Measurements from ENCODE around the gene PIR. TPM values are rescaled to one million over a fixed set of nuclear protein-coding genes. Genes with fewer than 3 reads are reported as not detected.
A peak's percentile ranks its signal among the peaks of the same experiment; 100 is the strongest.

Gene PIR
- total and polyA plus RNA-seq, 9 of the 15 experiments (the other 6 are each of a cell fraction or from before 2014, with no cell fraction given), result 7.5 to 29.8 (median 11.5) TPM

DNA sequence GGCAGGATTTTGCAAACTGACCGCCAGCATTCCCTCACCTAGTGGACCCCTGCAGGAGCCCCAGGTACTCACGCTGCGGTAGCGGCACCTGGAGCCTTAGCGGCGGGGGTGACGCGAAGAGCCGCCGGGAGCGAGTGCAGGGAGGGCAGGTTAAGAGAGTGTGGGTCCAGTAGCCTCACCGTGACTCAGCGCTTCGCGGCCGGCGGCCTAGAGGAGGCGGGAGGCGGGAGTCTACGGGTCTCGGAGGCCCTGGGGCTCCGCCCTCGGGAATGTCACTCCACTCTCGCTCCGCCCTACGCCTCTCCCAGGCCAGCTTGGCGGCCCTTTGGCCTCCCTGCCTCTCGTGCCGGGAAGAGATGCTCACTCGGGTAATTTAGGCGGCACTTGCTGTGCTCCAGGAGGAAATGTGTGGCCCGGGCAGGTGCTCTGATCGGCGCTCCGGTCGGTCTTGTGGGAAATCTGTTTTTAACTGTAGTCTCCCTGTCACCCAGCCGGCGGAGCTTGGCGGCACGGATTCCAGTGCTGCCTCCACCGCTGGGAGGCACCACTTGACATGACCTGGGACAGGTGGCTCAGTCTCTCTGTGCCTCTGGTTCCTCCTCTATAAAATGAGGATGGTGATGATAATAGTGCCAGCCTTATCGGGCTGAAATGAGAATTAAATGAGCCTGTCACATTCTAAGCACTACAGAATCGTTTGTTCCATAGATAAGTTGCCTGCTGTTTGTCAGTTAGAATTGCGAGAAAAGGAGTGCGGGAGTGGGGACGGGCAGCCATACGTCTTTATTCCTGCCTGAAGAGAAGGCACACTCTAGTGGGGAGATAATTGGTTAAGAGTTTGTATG, at the start of gene PIR (continued):
- TF ChIP-seq, protein P1, sequence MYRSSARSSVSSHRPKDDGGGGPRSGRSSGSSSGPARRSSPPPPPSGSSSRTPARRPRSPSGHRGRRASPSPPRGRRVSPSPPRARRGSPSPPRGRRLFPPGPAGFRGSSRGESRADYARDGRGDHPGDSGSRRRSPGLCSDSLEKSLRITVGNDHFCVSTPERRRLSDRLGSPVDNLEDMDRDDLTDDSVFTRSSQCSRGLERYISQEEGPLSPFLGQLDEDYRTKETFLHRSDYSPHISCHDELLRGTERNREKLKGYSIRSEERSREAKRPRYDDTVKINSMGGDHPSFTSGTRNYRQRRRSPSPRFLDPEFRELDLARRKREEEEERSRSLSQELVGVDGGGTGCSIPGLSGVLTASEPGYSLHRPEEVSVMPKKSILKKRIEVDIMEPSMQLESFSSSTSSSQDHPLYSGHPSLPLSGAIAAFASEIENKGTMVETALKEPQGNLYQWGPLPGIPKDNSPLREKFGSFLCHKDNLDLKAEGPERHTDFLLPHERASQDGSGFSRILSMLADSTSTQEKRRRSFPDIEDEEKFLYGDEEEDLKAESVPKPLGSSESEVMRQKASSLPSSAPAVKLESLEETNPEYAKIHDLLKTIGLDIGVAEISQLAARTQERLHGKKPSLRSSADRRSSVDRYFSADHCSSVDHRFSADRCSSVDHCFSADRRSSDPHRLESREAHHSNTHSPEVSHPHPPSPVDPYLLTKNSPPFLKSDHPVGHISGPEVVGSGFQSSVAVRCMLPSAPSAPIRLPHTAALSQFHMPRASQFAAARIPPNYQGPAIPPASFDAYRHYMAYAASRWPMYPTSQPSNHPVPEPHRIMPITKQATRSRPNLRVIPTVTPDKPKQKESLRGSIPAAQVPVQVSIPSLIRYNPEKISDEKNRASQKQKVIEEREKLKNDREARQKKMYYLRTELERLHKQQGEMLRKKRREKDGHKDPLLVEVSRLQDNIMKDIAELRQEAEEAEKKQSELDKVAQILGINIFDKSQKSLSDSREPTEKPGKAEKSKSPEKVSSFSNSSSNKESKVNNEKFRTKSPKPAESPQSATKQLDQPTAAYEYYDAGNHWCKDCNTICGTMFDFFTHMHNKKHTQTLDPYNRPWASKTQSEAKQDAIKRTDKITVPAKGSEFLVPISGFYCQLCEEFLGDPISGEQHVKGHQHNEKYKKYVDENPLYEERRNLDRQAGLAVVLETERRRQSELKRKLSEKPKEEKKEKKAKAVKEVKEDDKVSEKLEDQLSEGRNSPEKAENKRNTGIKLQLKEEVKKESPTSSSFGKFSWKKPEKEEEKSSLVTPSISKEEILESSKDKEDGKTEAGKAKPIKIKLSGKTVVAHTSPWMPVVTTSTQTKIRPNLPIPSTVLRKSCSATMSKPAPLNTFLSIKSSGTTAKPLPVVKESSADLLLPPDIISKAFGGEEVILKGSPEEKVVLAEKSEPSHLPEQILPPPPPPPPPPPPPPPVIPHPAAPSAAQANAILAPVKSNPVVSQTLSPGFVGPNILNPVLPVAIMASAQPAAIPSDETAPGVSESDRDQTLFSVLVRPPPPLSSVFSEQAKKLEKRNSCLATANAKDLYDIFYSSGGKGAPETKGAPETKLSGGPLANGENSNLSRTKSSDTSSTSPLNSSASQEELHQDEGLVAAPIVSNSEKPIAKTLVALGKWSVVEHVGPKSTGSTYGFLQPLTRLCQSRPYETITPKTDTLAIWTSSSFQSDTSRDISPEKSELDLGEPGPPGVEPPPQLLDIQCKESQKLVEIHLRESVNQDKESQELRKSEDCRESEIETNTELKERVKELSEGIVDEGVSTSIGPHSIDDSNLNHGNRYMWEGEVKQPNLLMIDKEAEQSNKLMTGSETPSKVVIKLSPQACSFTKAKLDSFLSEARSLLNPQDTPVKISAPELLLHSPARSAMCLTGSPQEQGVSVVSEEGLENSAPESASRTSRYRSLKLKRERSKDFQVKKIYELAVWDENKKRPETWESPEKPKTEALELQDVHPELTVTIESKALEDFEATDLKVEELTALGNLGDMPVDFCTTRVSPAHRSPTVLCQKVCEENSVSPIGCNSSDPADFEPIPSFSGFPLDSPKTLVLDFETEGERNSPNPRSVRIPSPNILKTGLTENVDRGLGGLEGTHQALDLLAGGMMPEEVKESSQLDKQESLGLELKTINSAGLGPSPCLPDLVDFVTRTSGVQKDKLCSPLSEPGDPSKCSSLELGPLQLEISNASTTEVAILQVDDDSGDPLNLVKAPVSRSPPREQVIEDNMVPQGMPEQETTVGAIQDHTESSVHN (IDR thresholded peaks at IDR 0.05; ENCODE audit: borderline replicate concordance in 1 of 2, low read depth in 1 of 2), result no peak
- TF ChIP-seq, protein P2, sequence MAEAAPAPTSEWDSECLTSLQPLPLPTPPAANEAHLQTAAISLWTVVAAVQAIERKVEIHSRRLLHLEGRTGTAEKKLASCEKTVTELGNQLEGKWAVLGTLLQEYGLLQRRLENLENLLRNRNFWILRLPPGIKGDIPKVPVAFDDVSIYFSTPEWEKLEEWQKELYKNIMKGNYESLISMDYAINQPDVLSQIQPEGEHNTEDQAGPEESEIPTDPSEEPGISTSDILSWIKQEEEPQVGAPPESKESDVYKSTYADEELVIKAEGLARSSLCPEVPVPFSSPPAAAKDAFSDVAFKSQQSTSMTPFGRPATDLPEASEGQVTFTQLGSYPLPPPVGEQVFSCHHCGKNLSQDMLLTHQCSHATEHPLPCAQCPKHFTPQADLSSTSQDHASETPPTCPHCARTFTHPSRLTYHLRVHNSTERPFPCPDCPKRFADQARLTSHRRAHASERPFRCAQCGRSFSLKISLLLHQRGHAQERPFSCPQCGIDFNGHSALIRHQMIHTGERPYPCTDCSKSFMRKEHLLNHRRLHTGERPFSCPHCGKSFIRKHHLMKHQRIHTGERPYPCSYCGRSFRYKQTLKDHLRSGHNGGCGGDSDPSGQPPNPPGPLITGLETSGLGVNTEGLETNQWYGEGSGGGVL (CRISPR knock-in tag; IDR thresholded peaks at IDR 0.05), result no peak
- TF ChIP-seq ESRRB (CRISPR knock-in tag; IDR thresholded peaks at IDR 0.05; ENCODE audit: borderline replicate concordance), result no peak
- no peak for TF ChIP-seq MCM5 (IDR thresholded peaks at IDR 0.05; ENCODE audit: low read depth)
- TF ChIP-seq, protein P3, sequence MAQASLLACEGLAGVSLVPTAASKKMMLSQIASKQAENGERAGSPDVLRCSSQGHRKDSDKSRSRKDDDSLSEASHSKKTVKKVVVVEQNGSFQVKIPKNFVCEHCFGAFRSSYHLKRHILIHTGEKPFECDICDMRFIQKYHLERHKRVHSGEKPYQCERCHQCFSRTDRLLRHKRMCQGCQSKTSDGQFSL (CRISPR knock-in tag; IDR thresholded peaks at IDR 0.05), result no peak
- TF ChIP-seq, protein P3 (tag; IDR thresholded peaks at IDR 0.05), result no peak
- peak; percentile 68; the same call in 1 of the 2 replicates for TF ChIP-seq SMAD4 (CRISPR knock-in tag; conservative IDR thresholded peaks at IDR 0.05)
- TF ChIP-seq FOSL1 (tag; conservative IDR thresholded peaks at IDR 0.05), result 0 out of 2 replicates have a peak, but pooled peaks have one; percentile 65
- peak; percentile 45; the same call in 1 of the 2 replicates for TF ChIP-seq MYC (IDR thresholded peaks at IDR 0.05; ENCODE audit: low read depth, low read length)
- no peak for TF ChIP-seq MYC (CRISPR knock-in tag; IDR thresholded peaks at IDR 0.05; ENCODE audit: borderline replicate concordance, low read depth)
- TF ChIP-seq PHF21A (IDR thresholded peaks at IDR 0.05; ENCODE audit: borderline replicate concordance, low read depth), result no peak
- no peak for TF ChIP-seq MBD2 (IDR thresholded peaks at IDR 0.05; ENCODE audit: borderline replicate concordance, low read depth)
- TF ChIP-seq SNAPC5 (CRISPR knock-in tag; IDR thresholded peaks at IDR 0.05), result no peak
